ENCODE measurements around the gene TEX2.

- no peak for TF ChIP-seq CTCF (IDR thresholded peaks at IDR 0.05)
- TF ChIP-seq POLR2A (IDR thresholded peaks at IDR 0.05), result no peak
- no peak for TF ChIP-seq EP300 (IDR thresholded peaks at IDR 0.05)
Measured at GRCh38 chr17:64309021-64309420, 46.0 kb upstream of the TEX2 start.
